ENCODE results near the gene PLEKHF1.

DNA sequence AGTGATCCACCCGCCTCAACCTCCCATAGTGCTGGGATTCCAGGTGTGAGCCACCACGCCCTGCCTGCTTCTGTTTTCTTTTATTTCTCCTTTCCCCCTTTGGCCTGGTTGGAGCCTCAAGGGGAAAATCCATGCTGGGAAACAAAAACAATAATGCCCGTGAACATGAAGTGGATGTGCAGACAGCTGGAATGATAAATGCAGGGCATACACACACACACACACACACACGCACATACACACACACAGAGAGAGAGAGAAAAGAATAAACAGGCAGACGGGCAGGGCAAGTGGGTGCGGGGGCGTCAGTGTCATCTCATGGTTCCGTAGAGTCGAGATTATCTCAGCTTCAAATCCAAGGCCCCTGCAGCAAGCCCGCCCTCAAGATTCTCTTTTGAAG lies 4.4 kb upstream of the PLEKHF1 start:
- TF ChIP-seq TAF1 (IDR thresholded peaks at IDR 0.05; ENCODE audit: low read depth, low read length): no peak
- TF ChIP-seq, protein P1, sequence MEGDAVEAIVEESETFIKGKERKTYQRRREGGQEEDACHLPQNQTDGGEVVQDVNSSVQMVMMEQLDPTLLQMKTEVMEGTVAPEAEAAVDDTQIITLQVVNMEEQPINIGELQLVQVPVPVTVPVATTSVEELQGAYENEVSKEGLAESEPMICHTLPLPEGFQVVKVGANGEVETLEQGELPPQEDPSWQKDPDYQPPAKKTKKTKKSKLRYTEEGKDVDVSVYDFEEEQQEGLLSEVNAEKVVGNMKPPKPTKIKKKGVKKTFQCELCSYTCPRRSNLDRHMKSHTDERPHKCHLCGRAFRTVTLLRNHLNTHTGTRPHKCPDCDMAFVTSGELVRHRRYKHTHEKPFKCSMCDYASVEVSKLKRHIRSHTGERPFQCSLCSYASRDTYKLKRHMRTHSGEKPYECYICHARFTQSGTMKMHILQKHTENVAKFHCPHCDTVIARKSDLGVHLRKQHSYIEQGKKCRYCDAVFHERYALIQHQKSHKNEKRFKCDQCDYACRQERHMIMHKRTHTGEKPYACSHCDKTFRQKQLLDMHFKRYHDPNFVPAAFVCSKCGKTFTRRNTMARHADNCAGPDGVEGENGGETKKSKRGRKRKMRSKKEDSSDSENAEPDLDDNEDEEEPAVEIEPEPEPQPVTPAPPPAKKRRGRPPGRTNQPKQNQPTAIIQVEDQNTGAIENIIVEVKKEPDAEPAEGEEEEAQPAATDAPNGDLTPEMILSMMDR (IDR thresholded peaks at IDR 0.05; ENCODE audit: control extremely low read depth in 1 of 3, insufficient read depth in 1 of 3, low read depth in 1 of 3, low read length in 3 of 3): no peak
- no peak for TF ChIP-seq POLR2AphosphoS5 (IDR thresholded peaks at IDR 0.05; ENCODE audit: low read depth, low read length)
- no peak for TF ChIP-seq ZNF274 (IDR thresholded peaks at IDR 0.05; ENCODE audit: borderline replicate concordance, extremely low read depth, low read length)
- no peak for TF ChIP-seq POLR2A (IDR thresholded peaks at IDR 0.05; ENCODE audit: control extremely low read depth in 1 of 2, low read depth in 2 of 2, low read length in 2 of 2)

Data from H1 (cell line).